Left lung (tissue), 10 donors: ENCODE measurements around the gene PTPRN2. TPM values are rescaled to one million over a fixed set of nuclear protein-coding genes. Genes with fewer than 3 reads are reported as not detected.
"Not testable (repeated sequence)": the region's sequence is repeated elsewhere in the genome, so short reads cannot be mapped to it uniquely, and the experiment has no call there.

ENCODE experiments used
- ATAC-seq: fragments of 200-7000 bp; cut with Tn5 transposase; one replicate; pipeline ENCODE4 v1.9.1; 2020; ENCODE audit warnings: moderate library complexity
- DNase-seq, 4 donors: peaks; one replicate each; pipeline ENCODE4 v3.0.0-alpha.2; 2013 to 2020
- H3K27ac ChIP-seq, 2 donors: fragments of 200-600 bp; sonication (generic) in 1 of 2; one replicate each; pipeline versions ENCODE4 v1.5.0 to v1.8.0; 2020 to 2021
- H3K27me3 ChIP-seq, 2 donors: fragments of 200-600 bp; sonication (generic) in 1 of 2; one replicate each; pipeline versions ENCODE4 v1.5.0 to v1.8.0; 2020 to 2021
- H3K36me3 ChIP-seq, 2 donors: fragments of 200-600 bp; sonication (generic) in 1 of 2; one replicate each; pipeline versions ENCODE4 v1.5.0 to v1.8.0; 2020 to 2021
- H3K4me1 ChIP-seq, 2 donors: fragments of 200-600 bp; one replicate each; pipeline ENCODE4 v1.8.0; 2021
- H3K4me3 ChIP-seq, 2 donors: fragments of 200-600 bp; sonication (generic) in 1 of 2; one replicate each; pipeline versions ENCODE4 v1.5.0 to v1.8.0; 2020 to 2021; ENCODE audit warnings: mild to moderate bottlenecking in 1 of 2
- H3K9me3 ChIP-seq, 2 donors: fragments of 200-600 bp; sonication (generic) in 1 of 2; one replicate each; pipeline versions ENCODE4 v1.5.0 to v1.8.0; 2020 to 2021
- CTCF ChIP-seq, 2 donors: fragments of 200-600 bp; sonication (generic) in 1 of 2; IDR thresholded peaks; one replicate each; pipeline versions ENCODE4 v1.5.0 to v1.8.0; 2021; ENCODE audit warnings: antibody characterized with exemption in 2 of 2
- intact Hi-C, 2 donors: fragments of 100-400 bp; cut with DNase I; formaldehyde crosslinking; loops; one replicate each; pipeline versions ENCODE4 v1.11.2 to v1.14.2; 2022
- polyA plus RNA-seq, 6 donors: library from polyadenylated mRNA; unstranded; fragments of 120-200 nt; gene quantifications; one replicate each; pipeline ENCODE4 v1.2.1, GENCODE V29; 2013; ENCODE audit not compliant: insufficient read length in 6 of 6
- total RNA-seq, 2 donors: library from RNA; stranded (reverse); fragmentation: NEBNext Ultra II Directional; extraction: Animal tissue kit (Norgen Biotek cat#: 25700); gene quantifications; one replicate each; pipeline ENCODE4 v1.2.1, GENCODE V29; 2021
- donor health status: DM: no; HTN: yes; CAD: no.
- donor health status: DM: no; HTN: no; CAD: no.

PTPRN2 gene
- total and polyA plus RNA-seq, 8 donors = 4.0 to 7.8 (median 6.8) TPM

GRCh38 chr7:157734676-157735640 is 852.7 kb downstream of the PTPRN2 start:
- Histone ChIP-seq H3K27ac (no peak overlapping the region), H3K27me3 (peaks cover 0 to 31% of the 10 kb centered on the region in 2 donors), H3K4me1 (no peaks in the 10 kb centered on the region), H3K36me3 (no peaks in the 10 kb centered on the region), H3K4me3 (no peak overlapping the region), H3K9me3 (no peaks in the 10 kb centered on the region)
- no peak for ATAC-seq
- no peak for TF ChIP-seq CTCF (IDR thresholded peaks at IDR 0.05)
- DNase-seq = peak in 1 of 4 donors; percentile 66
- intact Hi-C loops = no loop called here

GRCh38 chr7:157733760-157734395 is 853.7 kb downstream of the PTPRN2 start:
- DNase-seq, H3K9me3 ChIP-seq, H3K27ac ChIP-seq, H3K4me1 ChIP-seq, intact Hi-C loops, H3K36me3 ChIP-seq, H3K4me3 ChIP-seq, ATAC-seq: not testable (repeated sequence)
- peaks cover 0 to 22% of the 10 kb centered on the region in 2 donors for H3K27me3 ChIP-seq

GRCh38 chr7:157731126-157731525 is 856.5 kb downstream of the PTPRN2 start:
- no peak for TF ChIP-seq CTCF (IDR thresholded peaks at IDR 0.05)
- Histone ChIP-seq H3K4me1 (no peaks in the 10 kb centered on the region), H3K9me3 (no peaks in the 10 kb centered on the region), H3K27ac (no peak overlapping the region), H3K4me3 (no peak overlapping the region), H3K36me3 (no peaks in the 10 kb centered on the region), H3K27me3 (peaks cover 0 to 11% of the 10 kb centered on the region in 2 donors)
- intact Hi-C loops = no loop called here
- DNase-seq (no peak), ATAC-seq (no peak)

- intact Hi-C loops = no loop called here
- Histone ChIP-seq H3K4me1 (no peaks in the 10 kb centered on the region), H3K36me3 (no peaks in the 10 kb centered on the region), H3K27me3 (peaks cover 0 to 11% of the 10 kb centered on the region in 2 donors), H3K9me3 (no peaks in the 10 kb centered on the region), H3K27ac (no peak overlapping the region), H3K4me3 (no peak overlapping the region)
- TF ChIP-seq CTCF (IDR thresholded peaks at IDR 0.05) = no peak
- ATAC-seq (no peak), DNase-seq (no peak)
These were observed 857.0 kb downstream of the PTPRN2 start for GRCh38 chr7:157730614-157731013.

GRCh38 chr7:157729566-157729965 is 858.1 kb downstream of the PTPRN2 start:
- DNase-seq (no peak), ATAC-seq (no peak)
- intact Hi-C loops = no loop called here
- Histone ChIP-seq H3K4me3 (no peak overlapping the region), H3K36me3 (no peaks in the 10 kb centered on the region), H3K27me3 (peaks cover 0 to 15% of the 10 kb centered on the region in 2 donors), H3K4me1 (no peaks in the 10 kb centered on the region), H3K27ac (no peak overlapping the region), H3K9me3 (no peaks in the 10 kb centered on the region)
- no peak for TF ChIP-seq CTCF (IDR thresholded peaks at IDR 0.05)
